Activated CD8-positive, alpha-beta memory T cell treated with anti-CD3 and anti-CD28 coated beads for 24 hours (primary cell): ENCODE results near the gene PGAM2.

Source experiments
- DNase-seq: peaks from one replicate; pipeline ENCODE4 v3.0.0-alpha.2; 2020

PGAM2 gene

DNA sequence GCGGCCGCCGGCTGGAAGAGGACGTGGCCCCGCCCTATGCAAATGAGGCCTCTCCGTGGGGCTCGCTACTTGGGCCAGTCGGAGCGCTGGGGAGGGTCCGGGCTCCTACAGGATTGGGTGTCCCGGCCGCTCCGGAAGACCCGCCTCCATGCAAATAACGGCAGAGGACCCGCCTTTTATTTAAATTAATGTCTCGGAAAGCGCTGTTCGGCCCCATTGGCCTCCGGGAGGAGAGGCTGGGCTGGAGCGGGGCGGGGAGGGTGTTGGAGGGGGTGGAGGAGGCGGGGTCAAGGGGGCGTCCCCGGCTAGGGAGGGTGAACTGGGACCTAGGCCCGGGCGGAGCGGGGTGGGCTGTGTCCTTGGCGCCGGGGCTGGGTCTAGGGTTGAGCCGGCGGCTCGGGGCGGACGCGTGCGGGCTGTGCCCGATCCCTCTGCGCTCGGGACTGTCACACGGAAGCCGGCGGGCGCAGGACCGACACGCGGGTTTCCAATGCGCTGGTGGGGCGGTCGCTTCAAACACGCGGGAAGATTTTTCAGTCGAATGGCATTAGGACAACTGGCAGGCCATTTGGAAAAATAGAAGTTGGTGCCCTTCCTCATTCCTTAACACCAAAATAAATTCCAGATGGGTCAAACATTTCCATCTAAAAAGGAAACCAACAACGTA is 17.3 kb upstream of the PGAM2 start:
- peak; percentile 95 for DNase-seq

DNA sequence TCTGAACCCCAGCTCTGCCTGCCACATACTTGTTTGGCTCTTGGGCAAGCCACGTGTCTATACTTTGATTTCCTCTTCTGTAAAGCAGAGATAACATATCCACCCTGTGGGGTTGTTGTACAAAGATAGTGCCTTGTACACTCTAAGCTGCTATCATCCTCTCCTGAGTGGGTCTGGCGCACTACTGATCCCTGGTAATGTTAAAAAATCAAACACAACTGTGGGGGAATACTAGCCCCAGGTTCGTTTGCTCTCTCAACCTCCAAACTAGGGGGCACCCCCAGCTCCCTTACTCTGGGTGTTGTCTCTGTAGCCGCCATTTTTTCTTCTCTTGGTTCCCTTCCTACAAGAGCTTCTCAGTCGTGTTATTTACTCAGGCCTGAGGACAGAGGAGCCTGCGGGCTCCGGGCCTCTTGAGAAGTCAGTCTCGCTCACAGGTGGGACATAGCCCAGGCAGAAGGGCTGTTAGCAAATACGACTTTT is 15.9 kb upstream of the PGAM2 start:
- peak; percentile 73 for DNase-seq

DNA sequence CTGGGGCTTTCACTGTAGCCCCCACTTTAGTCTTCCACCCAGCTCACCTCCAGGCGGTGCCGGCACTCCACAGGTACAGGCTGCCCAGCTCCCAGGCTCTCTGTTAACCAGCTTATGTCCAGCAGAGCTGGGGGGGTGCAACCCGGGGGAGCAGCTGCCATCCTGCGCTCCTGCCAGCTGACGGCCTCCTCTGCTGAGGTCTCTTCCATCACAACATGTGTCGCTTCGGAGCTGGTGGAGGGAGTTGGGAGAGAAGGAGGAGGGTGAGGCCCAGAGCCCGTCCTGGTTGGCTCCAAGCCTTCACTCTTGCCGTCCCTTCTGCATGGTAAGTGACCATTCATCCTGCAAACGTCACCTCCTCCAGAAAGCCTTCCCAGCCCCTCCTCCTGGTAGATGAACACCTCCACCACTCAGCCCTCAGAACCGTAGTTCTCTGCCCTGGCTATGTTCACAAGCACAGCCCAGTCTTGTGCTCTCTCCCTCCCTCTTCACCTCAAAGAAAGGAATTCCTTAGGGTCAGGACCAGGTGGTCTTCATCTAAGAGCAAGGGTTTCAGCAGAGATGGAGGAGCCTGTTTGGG is 15.4 kb upstream of the PGAM2 start:
- no peak for DNase-seq

DNA sequence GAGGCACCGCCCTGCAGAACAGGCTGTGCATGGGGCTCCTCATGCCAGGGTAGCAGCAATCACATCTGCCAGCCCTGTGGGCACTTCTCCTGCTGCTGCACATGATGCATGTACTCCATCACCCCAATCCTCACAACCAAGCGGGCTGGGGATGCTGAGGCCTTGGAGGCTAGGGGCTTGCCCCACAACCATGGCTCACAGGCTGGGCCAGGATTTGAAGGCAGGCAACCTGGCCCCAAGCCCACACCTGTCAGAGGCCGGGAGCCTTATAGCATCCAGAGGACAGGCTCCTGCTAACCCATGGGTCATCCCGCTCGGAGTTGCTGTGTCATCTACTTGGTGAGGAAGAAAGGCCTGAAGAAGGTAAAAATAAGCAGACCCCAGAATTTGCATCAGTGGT is 14.8 kb upstream of the PGAM2 start:
- DNase-seq, result no peak

DNA sequence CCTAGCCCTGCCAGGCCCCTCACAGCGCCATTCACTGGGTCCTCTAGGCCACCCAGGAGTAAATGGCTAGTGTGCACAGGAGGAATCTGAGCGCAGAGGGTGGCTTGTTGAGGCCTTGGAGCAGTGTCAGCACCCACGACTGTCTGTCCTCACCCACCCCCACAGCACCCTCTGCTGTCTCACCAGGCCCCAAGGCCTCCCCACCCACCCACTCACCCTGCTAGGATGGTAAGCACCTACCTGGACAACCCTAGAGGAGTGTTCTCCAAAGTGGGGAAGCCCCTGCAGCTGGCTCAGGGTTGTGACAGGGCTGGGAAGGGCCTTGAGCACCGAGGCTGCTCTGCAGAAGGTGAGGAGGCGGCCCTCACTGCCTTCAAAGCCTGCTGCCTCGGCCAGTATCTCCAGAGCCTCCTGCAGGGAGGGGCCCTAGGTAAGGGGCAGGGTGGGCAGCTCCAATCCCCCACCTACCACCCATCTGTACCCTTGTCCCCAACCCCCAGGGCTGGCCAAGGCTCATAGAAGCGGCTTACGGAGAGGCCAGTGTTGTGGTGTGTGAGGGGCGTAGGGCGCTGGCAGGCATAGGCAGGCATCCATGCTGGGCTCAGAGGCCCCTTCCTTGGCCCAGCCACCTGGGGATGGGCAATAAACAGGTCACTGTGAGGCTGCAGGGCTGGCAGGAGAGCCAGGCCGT is 14.1 kb upstream of the PGAM2 start:
- DNase-seq, result peak; percentile 60

DNA sequence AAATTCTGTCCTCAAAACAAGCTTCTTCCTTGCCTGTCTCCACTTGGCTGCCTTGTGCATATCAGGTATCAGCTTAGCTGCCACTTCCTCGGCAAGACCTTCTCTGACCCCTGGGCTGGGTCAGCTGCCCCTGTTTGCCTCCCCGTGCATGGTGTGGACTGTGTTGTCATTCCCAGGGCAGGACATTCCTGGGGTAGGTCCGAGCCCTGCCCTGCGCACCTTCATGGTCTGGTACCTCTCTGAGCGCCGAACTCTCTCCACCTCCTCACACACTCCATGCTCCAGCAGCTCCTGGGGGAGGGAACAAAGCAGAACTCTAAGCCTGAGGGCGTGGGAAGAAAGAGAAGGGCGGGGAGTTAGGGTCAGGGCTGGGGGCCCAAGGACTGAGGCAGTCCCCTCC is 13.2 kb upstream of the PGAM2 start:
- DNase-seq, result no peak

DNA sequence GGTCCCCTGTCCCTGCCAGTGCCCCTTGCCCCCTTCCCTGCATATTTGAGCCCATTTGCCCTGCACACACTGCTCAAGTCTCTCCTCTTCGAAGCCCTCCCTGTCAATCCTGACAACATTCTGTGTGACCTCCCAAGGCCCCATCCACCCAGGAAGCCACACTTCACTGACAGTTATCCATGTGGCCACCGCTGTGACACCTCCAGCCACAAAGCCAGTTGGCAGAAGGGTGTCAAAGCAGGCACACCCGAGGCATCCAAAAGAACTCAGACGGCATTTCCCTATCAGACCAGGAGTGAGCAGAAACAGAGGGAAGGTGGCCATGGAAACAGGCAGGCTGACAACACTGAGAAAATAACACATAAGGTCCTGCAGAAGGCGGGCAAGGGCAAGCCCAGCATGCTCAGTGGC is 12.3 kb upstream of the PGAM2 start:
- DNase-seq, result no peak

DNA sequence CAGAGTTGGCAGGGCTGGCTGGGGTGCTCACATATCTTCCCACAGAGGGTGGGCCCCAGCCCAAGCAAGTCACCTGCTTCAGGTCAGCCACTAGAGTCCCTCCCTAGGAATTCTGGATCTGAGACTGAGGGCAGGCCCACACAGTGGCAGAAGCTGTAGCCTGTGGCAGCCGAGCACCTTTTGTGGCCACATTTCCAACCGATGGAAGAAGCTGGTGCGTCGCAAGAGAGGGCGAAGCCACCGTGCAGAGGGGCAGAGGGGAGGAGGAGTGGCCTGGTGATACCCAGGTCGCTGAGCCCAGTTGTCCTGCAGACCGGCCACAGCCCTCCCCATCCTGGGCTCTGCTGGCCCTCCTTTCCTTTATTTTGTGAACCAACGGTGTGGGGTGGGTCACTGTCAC is 11.7 kb upstream of the PGAM2 start:
- no peak for DNase-seq

DNA sequence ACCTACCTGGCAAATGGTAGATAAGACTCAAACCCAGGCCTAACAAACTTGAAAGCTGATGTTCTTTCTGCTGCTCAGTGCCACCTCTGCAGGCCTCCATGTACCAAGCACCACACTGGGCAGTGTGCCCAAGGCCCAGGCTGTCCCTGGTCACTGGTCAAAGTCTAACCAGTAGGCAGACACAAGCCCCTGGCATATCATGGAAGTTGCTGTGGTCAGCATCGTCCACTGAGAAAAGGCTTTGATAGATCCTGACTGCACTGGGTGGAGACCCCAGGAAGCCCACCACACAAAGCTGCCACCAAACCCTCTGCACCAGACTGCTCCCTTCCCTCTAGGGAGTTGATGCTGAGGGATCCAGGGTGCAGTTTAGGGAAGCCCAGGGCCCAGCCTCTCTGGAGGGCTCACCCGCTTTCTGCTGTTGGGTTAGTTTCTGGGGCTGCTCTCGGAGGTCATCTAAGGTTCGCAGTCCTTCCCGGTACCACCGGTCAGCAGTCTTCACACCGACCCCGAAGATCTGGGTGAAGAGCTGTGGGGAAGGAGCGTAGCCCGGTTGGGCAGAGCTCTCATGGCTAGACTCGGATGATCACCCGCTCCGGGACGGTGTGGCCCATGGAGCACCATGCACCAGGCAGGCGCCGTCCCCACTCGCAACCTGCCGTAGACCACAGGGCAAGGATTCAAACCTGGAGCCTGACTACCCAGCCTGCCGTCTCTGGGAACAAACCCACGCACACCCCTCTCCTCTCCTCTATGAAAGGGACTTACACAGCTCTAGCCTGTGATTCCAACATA is 10.9 kb upstream of the PGAM2 start:
- no peak for DNase-seq

DNA sequence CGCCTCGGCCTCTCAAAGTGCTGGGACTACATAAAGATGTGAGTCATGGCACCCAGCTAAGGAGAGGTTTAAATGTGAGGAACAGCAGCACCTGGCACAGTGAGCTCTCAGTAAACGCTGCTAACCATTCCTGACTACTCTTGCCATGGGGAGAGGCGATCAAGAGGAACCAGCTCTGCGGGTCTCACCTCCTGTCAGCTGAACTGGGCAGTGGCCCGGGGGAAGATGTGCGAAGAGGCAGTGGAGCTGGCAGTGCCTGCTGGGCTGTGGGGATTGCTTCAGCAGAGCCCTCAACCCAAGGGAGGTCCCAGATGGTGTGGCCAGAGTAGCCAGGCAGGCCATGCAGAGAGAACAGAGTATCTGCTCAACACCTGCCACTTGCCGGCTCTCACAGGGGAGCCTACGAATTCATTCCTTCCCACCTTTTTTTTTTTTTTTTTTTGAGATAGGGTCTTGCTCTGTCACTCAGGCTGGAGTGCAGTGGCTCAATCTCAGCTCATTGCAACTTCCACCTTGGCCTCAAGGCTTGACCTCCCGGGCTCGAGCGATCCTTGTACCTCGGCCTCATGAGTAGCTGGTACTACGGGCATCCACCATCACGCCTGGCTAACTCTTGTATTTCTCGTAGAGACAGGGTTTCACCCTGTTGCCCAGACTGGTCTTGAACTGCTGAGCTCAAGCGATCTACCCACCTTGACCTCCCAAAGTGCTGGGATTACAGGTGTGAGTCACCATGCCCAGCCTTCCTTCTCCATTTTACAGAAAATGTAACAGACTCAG is 10.1 kb upstream of the PGAM2 start:
- DNase-seq, result no peak

DNA sequence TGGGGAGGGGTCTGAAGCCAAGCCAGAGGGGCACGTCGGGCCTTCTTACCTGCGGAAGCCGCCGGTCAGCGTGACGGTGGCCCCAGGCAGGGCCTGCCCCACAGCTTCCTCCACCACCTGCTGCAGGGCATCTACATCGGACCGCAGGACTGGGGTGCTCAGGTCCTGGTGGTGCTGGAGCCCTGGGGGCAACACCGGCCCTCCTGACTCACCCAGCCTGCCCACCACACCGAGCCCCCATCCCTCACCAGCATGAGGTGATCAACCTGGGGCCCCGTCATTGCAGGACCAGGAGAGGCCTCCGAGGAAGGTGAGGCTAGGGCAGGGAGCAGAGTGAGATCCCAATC is 9.0 kb upstream of the PGAM2 start:
- DNase-seq, result no peak

DNA sequence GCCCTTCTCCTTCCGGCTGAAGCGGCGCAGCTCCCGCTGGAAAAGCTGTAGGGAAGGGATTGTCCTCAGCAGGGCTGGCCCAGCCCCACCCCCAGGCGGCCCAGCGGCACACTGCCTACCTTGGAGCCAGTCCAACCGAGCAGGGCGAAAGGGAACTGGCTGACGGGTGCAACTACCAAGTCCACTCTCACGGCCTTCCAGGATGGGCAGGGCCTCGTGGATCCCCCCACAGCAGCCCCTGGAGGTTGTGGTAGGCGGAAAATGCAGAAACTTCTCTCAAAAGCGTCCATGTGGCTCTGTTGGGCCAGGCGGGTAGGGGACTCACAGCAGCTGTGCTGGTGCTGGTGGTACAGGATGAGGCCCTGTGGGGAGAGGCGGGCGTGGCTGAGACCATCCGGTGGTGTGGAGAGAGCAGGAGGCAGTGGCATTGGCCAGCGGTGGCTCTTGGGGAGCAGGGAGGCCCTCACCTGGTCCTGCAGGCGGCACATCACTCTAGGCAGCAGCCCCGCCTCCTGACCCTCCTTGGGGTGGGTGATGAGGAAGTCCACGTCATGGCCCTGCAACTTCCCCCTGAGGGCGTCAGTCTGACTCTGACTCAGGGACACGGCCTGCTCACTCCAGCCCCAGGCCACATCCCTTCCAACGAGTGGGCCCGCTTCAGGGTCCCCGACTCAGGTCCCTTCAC is 8.4 kb upstream of the PGAM2 start:
- peak; percentile 80 for DNase-seq

DNA sequence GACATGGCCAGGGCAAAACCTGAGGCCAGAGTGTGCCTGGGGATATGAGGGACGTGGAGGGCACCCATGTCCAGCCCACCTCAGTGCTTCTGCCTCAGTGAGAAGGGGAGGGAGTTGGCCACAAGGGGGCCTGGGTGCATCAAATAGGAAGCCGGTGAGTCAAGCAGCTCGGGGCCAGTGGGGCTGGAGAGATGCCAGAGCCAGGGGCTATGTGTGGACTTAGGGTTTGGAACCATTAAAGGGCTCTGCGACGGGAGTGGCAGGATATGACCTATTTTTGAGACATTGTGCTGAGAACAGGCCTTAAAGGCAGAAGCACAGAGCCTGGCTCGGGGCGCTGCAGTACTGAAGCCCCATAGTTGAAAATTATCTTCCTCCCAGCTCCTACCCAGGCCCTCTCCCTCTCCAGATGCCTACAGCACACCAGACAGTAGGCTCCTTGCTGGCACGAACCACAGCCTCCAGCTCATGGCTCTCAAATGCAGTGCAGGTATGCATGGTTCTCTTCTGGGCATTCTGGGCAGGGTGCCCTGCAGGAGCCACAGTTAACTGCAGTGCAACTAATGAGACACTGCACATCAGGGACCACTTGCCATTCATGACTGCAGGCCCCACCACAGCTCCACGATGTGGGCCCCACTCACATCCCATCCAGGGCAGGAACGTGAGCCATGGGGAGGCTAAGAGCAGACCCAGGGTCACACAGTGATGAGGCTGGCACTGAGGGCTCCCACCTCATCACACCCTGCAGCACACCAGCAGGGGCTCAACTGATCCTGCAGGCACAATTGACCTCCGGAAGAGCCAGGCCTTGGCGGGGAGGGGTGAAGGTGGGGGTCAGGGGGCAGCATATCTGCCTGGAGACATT is 7.2 kb upstream of the PGAM2 start:
- peak; percentile 76 for DNase-seq

DNA sequence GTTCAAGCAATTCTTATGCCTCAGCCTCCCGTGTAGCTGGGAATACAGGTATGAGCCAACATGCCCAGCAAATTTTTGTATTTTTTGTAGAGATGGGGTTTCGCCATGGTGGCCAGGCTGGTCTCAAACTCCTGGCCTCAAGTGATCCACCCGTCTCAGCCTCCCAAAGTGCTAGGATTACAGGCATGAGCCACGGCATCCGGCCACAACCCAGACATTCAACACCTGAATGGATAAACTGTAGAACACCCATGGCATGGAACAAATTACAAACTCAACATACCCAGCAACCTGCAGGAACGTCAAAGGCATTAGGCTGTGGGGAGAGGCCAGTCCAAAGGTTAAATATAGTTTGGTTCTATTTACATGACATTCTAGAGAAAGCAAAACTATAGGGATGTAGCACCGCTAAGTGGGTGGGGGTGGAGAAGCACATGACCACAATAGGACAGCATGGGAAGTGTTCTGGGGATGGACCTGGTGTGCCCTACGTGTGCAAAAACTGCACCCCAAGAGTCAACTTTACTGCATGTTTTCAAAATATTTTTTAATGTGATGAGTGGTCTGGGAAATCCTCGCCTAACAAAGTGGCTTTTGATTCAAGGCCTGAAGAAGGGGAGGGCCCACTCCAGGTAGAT is 6.5 kb upstream of the PGAM2 start:
- no peak for DNase-seq

DNA sequence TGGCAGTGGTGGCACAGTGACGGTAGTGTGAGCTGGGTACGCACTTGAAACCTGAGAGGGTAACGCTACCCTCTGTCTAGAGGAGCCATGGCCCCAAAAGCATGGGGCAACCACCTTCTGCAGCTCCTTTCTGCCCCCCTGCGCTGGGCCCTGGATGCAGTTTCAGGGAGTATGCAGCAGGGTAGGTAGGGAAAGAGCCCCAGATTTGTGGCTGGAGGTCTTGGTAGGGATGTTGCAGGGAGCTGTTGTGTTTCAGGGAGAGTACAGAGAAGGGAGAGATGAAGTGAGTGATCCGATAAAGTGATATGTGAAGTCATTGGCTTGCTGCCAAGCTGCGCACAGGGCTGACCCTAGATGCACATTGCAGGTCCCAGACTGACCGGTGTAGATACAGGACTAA is 2.7 kb upstream of the PGAM2 start:
- no peak for DNase-seq

DNA sequence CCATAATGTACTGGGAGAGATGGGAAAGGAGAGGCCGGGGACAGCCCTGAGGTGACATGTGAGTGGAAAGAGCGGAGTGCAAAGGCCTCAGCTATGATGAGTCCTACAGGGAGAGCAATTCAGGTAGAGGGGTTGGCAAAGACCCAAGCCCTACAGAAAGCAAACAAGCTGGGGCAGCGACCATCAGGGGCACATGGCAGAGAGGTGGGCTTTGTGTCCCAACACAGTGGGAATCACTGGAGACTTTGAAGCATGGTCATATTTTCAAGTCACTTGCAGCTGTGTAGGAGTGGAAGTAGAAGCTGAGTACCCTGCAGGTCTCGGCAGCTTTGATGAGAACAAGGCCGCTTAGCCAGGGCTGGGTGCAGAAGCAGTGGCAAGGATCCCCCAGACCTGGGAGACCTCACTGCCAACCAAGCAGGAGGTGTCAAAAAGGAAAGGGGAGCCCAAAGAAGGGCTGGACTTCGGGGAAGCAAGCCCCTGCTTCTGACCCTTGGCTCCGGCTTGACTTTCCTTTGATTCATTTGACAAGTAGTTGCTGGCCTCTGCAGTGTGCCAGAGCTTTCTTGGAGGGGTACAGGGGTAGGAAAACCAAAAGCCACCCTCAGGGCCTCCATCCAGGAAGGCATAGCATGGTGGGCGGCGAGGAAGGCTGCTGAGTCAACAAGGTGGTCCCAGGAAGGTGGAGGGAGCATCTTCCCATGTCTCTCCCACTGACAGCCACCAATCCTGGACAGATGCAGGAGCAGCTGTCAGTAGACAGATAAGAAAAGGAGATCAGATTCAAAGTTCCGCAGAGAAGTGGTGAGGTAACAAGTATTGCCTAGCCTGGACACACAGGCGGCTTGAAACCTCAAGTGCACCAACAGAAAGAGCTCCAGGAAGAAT is 1.9 kb upstream of the PGAM2 start:
- DNase-seq, result no peak

DNA sequence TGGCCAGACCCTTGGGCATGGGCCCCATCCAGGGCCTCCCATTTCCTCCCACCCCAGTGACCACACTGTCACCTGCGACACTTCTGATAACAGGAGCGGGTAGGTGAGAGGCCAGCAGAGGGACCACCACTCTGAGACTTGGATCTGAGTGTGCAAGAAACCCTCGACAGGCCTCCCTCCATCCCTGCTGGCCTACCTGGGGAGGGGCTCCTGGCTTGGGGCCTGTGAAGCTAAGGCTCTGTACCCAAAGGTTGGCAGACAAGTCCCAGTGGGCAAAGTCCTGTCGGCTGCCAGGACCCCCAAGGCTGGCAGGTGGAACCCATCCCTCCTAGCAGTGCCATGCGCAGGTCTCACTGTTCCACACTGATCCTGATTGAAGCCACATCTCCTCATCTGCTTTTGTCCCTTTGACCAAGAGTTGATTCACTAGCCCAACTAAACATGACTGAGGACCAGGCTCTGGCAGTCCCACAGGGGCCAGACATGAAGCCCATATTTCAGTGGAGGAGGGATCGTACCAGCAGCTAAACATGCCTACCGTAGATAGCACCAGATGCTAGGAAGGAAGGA is 1.2 kb upstream of the PGAM2 start:
- DNase-seq, result peak; percentile 70

DNA sequence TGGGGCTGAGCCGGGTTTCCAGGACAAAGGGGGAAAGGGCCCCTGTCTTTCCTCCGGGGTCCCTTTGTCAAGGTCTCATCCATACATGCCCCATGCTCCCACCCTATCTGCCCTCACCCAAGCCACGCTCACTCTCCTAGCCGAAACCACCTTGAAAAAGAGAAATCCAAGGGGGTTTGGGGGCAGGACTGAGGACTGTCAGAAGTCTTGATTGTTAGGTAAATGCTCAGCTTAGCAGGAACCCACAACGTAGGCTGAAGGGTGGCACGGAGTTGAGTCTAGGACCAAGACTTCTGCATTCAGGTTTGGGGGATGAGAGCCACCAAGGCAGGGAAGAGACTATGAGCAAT is 719 bp upstream of the PGAM2 start:
- no peak for DNase-seq

DNA sequence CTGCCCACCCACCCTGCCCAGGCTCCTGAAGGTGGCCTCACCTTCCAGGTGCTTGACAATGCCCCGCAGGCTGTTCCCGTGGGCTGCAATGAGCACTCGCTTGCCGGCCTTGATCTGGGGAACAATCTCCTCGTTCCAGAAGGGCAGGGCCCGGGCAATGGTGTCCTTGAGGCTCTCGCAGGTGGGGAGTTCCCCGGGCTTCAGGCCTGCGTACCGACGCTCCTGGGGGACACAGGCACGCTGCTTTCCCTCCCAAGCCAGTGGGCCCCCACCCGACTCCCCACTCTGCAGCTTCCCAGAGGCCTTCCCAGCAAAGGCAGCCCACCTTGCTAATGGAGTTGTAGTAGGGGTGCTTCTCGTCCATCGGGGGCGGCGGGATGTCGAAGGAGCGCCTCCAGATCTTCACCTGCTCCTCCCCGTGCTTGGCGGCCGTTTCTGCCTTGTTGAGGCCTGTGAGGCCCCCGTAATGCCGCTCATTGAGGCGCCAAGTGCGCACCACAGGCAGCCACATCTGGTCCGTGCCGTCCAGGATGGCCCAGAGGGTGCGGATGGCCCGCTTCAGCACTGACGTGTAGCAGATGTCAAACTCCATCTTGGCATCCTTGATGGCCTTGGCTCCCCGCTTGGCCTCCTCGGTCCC is 456 bp downstream of the PGAM2 start:
- peak; percentile 71 for DNase-seq
